Activated B cell treated with CpG ODN at 0.5 μM for 24 hours (primary cell): ENCODE data around the gene G3BP1. TPM values are rescaled to one million over a fixed set of nuclear protein-coding genes. Genes with fewer than 3 reads are reported as not detected.
A peak's percentile ranks its signal among the peaks of the same experiment; 100 is the strongest.
"Not testable (repeated sequence)": the region's sequence is repeated elsewhere in the genome, so short reads cannot be mapped to it uniquely, and the experiment has no call there.

Experiments
- ATAC-seq: fragments of 200-7000 bp; cut with Tn5 transposase; one replicate; pipeline ENCODE4 v1.10.0; 2021; ENCODE audit warnings: low read depth, mild to moderate bottlenecking, moderate library complexity
- CTCF ChIA-PET: fragments of 350-600 bp; sonication (Branson Sonifier 250); formaldehyde crosslinking; loops from one replicate; lab custom pipeline; 2021; ENCODE audit warnings: antibody characterized with exemption; lab: Charles Lee
- POLR2A ChIA-PET: fragments of 350-600 bp; sonication (Branson Sonifier 250); formaldehyde crosslinking; loops from one replicate; lab custom pipeline; 2021; ENCODE audit warnings: antibody characterized with exemption; lab: Charles Lee
- DNase-seq: peaks from one replicate; pipeline ENCODE4 v3.0.0; 2022
- H3K27ac Mint-ChIP-seq: one replicate; pipeline ENCODE4 v1.8.0; 2020; ENCODE audit warnings: mixed read lengths
- H3K27me3 Mint-ChIP-seq: one replicate; pipeline ENCODE4 v1.8.0; 2021; ENCODE audit warnings: mixed read lengths
- H3K36me3 Mint-ChIP-seq: one replicate; pipeline ENCODE4 v1.8.0; 2021; ENCODE audit warnings: low read depth, mixed read lengths
- H3K4me1 Mint-ChIP-seq: one replicate; pipeline ENCODE4 v1.8.0; 2021; ENCODE audit warnings: mixed read lengths
- H3K4me3 Mint-ChIP-seq: one replicate; pipeline ENCODE4 v1.8.0; 2020; ENCODE audit warnings: mild to moderate bottlenecking, mixed read lengths
- H3K9me3 Mint-ChIP-seq: one replicate; pipeline ENCODE4 v1.8.0; 2020; ENCODE audit warnings: mixed read lengths
- CTCF ChIP-seq: fragments of 200-600 bp; IDR thresholded peaks from one replicate; pipeline ENCODE4 v1.8.0; 2022; ENCODE audit warnings: antibody characterized with exemption, mild to moderate bottlenecking
- intact Hi-C: fragments of 100-400 bp; cut with micrococcal nuclease; formaldehyde crosslinking; loops from one replicate; pipeline ENCODE4 v1.15.1; 2024
- total RNA-seq: library from RNA; stranded (reverse); gene quantifications from 2 replicates; pipeline ENCODE4 v1.2.3, GENCODE V29; 2022

G3BP1 gene
- 227 and 239 TPM in 2 replicates for total RNA-seq

GRCh38 chr5:151771259-151772028 is at the start of gene G3BP1:
Gene G3BP1, plus strand, starts transcription at chr5:151771954. Its CDS starts 14,667 bp downstream, at chr5:151786621.
- Mint-ChIP-seq H3K27me3 (no peaks in the 10 kb centered on the region), H3K4me1 (peaks cover 48% of the 10 kb centered on the region), H3K9me3 (no peaks in the 10 kb centered on the region), H3K4me3 (peak within 1 kb of the TSS; percentile 94), H3K36me3 (peaks cover 18% of the 10 kb centered on the region), H3K27ac (peak within 1 kb of the TSS; percentile 88)
- ChIA-PET CTCF (interaction anchor here (0.7 to 2.2 kb wide), 12 partner anchors 13 to 324 kb away, joined by 3 to 13 read pairs (median 4); partner anchors contain the start of genes ATOX1 and SLC36A1), POLR2A (interaction anchor here (0.5 to 5.9 kb wide), 34 partner anchors 10 to 1322 kb away, joined by 3 to 134 read pairs (median 5); partner anchors contain the start of genes ATOX1, DCTN4, GM2A and RBM22)
- intact Hi-C loops: loop anchor here (1.0 to 10.0 kb wide), 12 partner anchors 11 to 1769 kb away; partner anchors contain the start of genes ATOX1, DCTN4, GM2A and HMGXB3
- DNase-seq (peak; percentile 90), ATAC-seq (peak; percentile 76)
- TF ChIP-seq CTCF: no peak

- POLR2A ChIA-PET: interaction anchor here (0.9 to 3.1 kb wide), 4 partner anchors 19 to 60 kb away, joined by 3 to 33 read pairs (median 4); partner anchors contain the start of gene G3BP1
- Mint-ChIP-seq H3K4me3 (no peak overlapping the region), H3K4me1 (peaks cover 30% of the 10 kb centered on the region), H3K9me3 (no peaks in the 10 kb centered on the region), H3K36me3 (no peaks in the 10 kb centered on the region), H3K27me3 (no peaks in the 10 kb centered on the region), H3K27ac (no peak overlapping the region)
- DNase-seq: no peak
- no peak for TF ChIP-seq CTCF
- CTCF ChIA-PET: interaction anchor here (1.5 to 5.7 kb wide), 3 partner anchors 17 to 64 kb away, joined by 5 to 36 read pairs (median 8); no protein-coding TSS in a partner anchor
- intact Hi-C loops: loop anchor here (5.0 kb wide), 1 partner anchor 35 kb away; the partner anchor contains the start of gene ATOX1
- ATAC-seq: no peak
Observed at GRCh38 chr5:151722546-151722945, 49.2 kb upstream of the G3BP1 start.

- CTCF ChIA-PET: no interaction called here
- H3K27ac Mint-ChIP-seq: no peak overlapping the region
- H3K9me3 Mint-ChIP-seq: peaks cover 2% of the 10 kb centered on the region
- intact Hi-C loops: loop anchor here (5.0 kb wide), 1 partner anchor 33 kb away; the partner anchor contains the start of gene ATOX1
- no peak for TF ChIP-seq CTCF
- ATAC-seq (no peak), DNase-seq (no peak)
- H3K27me3 Mint-ChIP-seq: no peaks in the 10 kb centered on the region
- no peak overlapping the region for H3K4me3 Mint-ChIP-seq
- peaks cover 2% of the 10 kb centered on the region for H3K36me3 Mint-ChIP-seq
- POLR2A ChIA-PET: no interaction called here
- H3K4me1 Mint-ChIP-seq: peaks cover 30% of the 10 kb centered on the region
Observed at GRCh38 chr5:151724360-151724759, 47.4 kb upstream of the G3BP1 start.

- intact Hi-C loops, ATAC-seq, CTCF ChIA-PET, H3K27ac Mint-ChIP-seq, DNase-seq, POLR2A ChIA-PET, H3K4me1 Mint-ChIP-seq, H3K27me3 Mint-ChIP-seq, H3K4me3 Mint-ChIP-seq: not testable (repeated sequence)
- peaks cover 12% of the 10 kb centered on the region for H3K9me3 Mint-ChIP-seq
- peaks cover 26% of the 10 kb centered on the region for H3K36me3 Mint-ChIP-seq
Observed at GRCh38 chr5:151729597-151729996, 42.2 kb upstream of the G3BP1 start.

- ATAC-seq (no peak), DNase-seq (no peak)
- CTCF ChIA-PET: no interaction called here
- Mint-ChIP-seq H3K27ac (no peak overlapping the region), H3K27me3 (no peaks in the 10 kb centered on the region), H3K36me3 (peaks cover 27% of the 10 kb centered on the region), H3K9me3 (peaks cover 12% of the 10 kb centered on the region), H3K4me3 (no peak overlapping the region), H3K4me1 (no peaks in the 10 kb centered on the region)
- intact Hi-C loops: no loop called here
- POLR2A ChIA-PET: no interaction called here
- TF ChIP-seq CTCF: no peak
Observed at GRCh38 chr5:151730381-151730780, 41.4 kb upstream of the G3BP1 start.
